Neuronal stem cell (in vitro differentiated cells): ENCODE data around the gene AP3B2.

Experiments used
- DNase-seq: peaks from one replicate; pipeline ENCODE4 v3.0.0-alpha.2; 2013; ENCODE audit warnings: low spot score
- H2AFZ ChIP-seq: one replicate; pipeline ENCODE4 v1.6.1; 2013; ENCODE audit warnings: mild to moderate bottlenecking, low read length, inconsistent platforms
- H2AK5ac ChIP-seq: 2 replicates; pipeline ENCODE4 v1.6.1; 2013; ENCODE audit warnings: low read depth, mild to moderate bottlenecking, inconsistent platforms, low read length, moderate library complexity, mixed read lengths
- H2BK120ac ChIP-seq: 2 replicates; pipeline ENCODE4 v1.6.1; 2013; ENCODE audit warnings: low read depth, mild to moderate bottlenecking, inconsistent platforms, low read length, moderate library complexity, mixed read lengths
- H2BK12ac ChIP-seq: one replicate; pipeline ENCODE4 v1.6.1; 2013; ENCODE audit warnings: low read length, inconsistent platforms
- H2BK15ac ChIP-seq: 2 replicates; pipeline ENCODE4 v1.6.1; 2013; ENCODE audit warnings: mild to moderate bottlenecking, low read length, inconsistent platforms, mixed read lengths
- H2BK5ac ChIP-seq: one replicate; pipeline ENCODE4 v1.6.1; 2013; ENCODE audit warnings: inconsistent platforms, mild to moderate bottlenecking, low read length, moderate library complexity
- H3K14ac ChIP-seq: one replicate; pipeline ENCODE4 v1.6.1; 2013; ENCODE audit warnings: low read length, inconsistent platforms
- H3K18ac ChIP-seq: 2 replicates; pipeline ENCODE4 v1.6.1; 2013; ENCODE audit warnings: low read length, inconsistent platforms
- H3K23ac ChIP-seq: 2 replicates; pipeline ENCODE4 v1.6.1; 2013; ENCODE audit warnings: low read depth, mild to moderate bottlenecking, mixed read lengths, low read length, inconsistent platforms; ENCODE audit not compliant: poor library complexity
- H3K27ac ChIP-seq: replicated peaks from 3 replicates; pipeline ENCODE4 v1.5.1; 2013; ENCODE audit warnings: low read length, inconsistent platforms
- H3K27me3 ChIP-seq, 3 experiments: 2 replicates each; pipeline ENCODE4 v1.6.1; 2013; ENCODE audit warnings: low read length in 3 of 3, mild to moderate bottlenecking in 2 of 3, inconsistent platforms in 1 of 3, low read depth in 1 of 3, mixed read lengths in 1 of 3, moderate library complexity in 1 of 3; ENCODE audit not compliant: control insufficient read depth in 3 of 3, insufficient read depth in 3 of 3
- H3K36me3 ChIP-seq, 2 donors: replicated peaks in 1 of 2; 2 replicates each; pipeline ENCODE4 v1.6.1; 2013; ENCODE audit warnings: low read length in 2 of 2; ENCODE audit not compliant: control insufficient read depth in 2 of 2, insufficient read depth in 2 of 2
- H3K4ac ChIP-seq: 2 replicates; pipeline ENCODE4 v1.6.1; 2013; ENCODE audit warnings: inconsistent platforms, mild to moderate bottlenecking, low read length, moderate library complexity
- H3K4me1 ChIP-seq, 2 donors: 1 replicate in 1 of 2; 2 replicates in 1 of 2; pipeline ENCODE4 v1.6.1; 2013; ENCODE audit warnings: low read length in 2 of 2, low read depth in 1 of 2; ENCODE audit not compliant: control insufficient read depth in 2 of 2, insufficient read depth in 1 of 2
- H3K4me2 ChIP-seq: one replicate; pipeline ENCODE4 v1.6.1; 2013; ENCODE audit warnings: mild to moderate bottlenecking, low read length, inconsistent platforms; ENCODE audit not compliant: insufficient read depth, poor library complexity, severe bottlenecking
- H3K4me3 ChIP-seq, 2 donors: 2 replicates each; pipeline ENCODE4 v1.5.1; 2013; ENCODE audit warnings: low read length in 2 of 2, mild to moderate bottlenecking in 2 of 2, inconsistent platforms in 1 of 2, moderate library complexity in 1 of 2
- H3K79me1 ChIP-seq: one replicate; pipeline ENCODE4 v1.6.1; 2013; ENCODE audit warnings: low read depth, mild to moderate bottlenecking, inconsistent platforms, low read length, moderate library complexity
- H3K9ac ChIP-seq: one replicate; pipeline ENCODE4 v1.6.1; 2013; ENCODE audit warnings: mild to moderate bottlenecking, low read depth, low read length, inconsistent platforms; ENCODE audit not compliant: poor library complexity
- H3K9me3 ChIP-seq, 2 donors: replicated peaks in 1 of 2; 2 replicates each; pipeline versions ENCODE3 to v1.6.1; 2013; ENCODE audit warnings: low read length in 2 of 2, mild to moderate bottlenecking in 2 of 2, inconsistent platforms in 1 of 2, low read depth in 1 of 2, mixed read lengths in 1 of 2, moderate library complexity in 1 of 2; ENCODE audit not compliant: control insufficient read depth in 2 of 2, insufficient read depth in 1 of 2
- H4K8ac ChIP-seq: one replicate; pipeline ENCODE4 v1.6.1; 2013; ENCODE audit warnings: low read depth, mild to moderate bottlenecking, inconsistent platforms, low read length, moderate library complexity
- H4K91ac ChIP-seq: one replicate; pipeline ENCODE4 v1.6.1; 2013; ENCODE audit warnings: low read length, low read depth, mild to moderate bottlenecking, inconsistent platforms; ENCODE audit not compliant: poor library complexity
- WGBS, 2 donors: extraction: QIAGEN DNeasy Blood & Tissue Kit; methylation state at CpG; one replicate each; pipeline ENCODE4 v1.1.7; 2013; ENCODE audit warnings: missing lambda C conversion rate in 2 of 2, mixed read lengths in 1 of 2; ENCODE audit not compliant: insufficient read length in 2 of 2, insufficient replicate concordance in 1 of 2; ENCODE audit errors: extremely low coverage in 2 of 2; 5-methylcytosine and 5-hydroxymethylcytosine counted together

AP3B2 gene

GRCh38 chr15:82651708-82652107 lies 58.0 kb downstream of the AP3B2 start:
- Histone ChIP-seq H2AFZ (no peak overlapping the region), H2BK120ac (no peak overlapping the region), H3K36me3 (no peaks in the 10 kb centered on the region), H3K79me1 (no peaks in the 10 kb centered on the region), H4K91ac (no peak overlapping the region), H4K8ac (no peak overlapping the region), H2AK5ac (no peak overlapping the region), H2BK12ac (no peak overlapping the region), H3K23ac (no peak overlapping the region), H3K27ac (no peak overlapping the region), H3K14ac (no peak overlapping the region), H3K4me2 (no peak overlapping the region), H3K4me3 (no peak overlapping the region), H3K27me3 (peaks cover 18 to 52% (median 41%) of the 10 kb centered on the region in 3 experiments), H3K4me1 (peaks cover 2 to 5% of the 10 kb centered on the region in 2 donors), H3K9ac (no peak overlapping the region), H2BK5ac (no peak overlapping the region), H3K9me3 (peaks cover 0 to 5% of the 10 kb centered on the region in 2 donors), H3K4ac (no peak overlapping the region), H2BK15ac (no peak overlapping the region), H3K18ac (no peak overlapping the region)
- no peak for DNase-seq
- WGBS, 2 donors: no CpG with 5 or more reads among the region's 2 CpGs

- H2BK12ac ChIP-seq: no peak overlapping the region
- H3K4me2 ChIP-seq: no peak overlapping the region
- no peak overlapping the region for H3K4me3 ChIP-seq
- no peak overlapping the region for H2AK5ac ChIP-seq
- no peak for DNase-seq
- no peak overlapping the region for H2BK120ac ChIP-seq
- H3K4ac ChIP-seq: no peak overlapping the region
- no peak overlapping the region for H3K27ac ChIP-seq
- H3K9me3 ChIP-seq: peaks cover 0 to 8% of the 10 kb centered on the region in 2 donors
- H3K18ac ChIP-seq: no peak overlapping the region
- H3K79me1 ChIP-seq: no peaks in the 10 kb centered on the region
- H4K91ac ChIP-seq: no peak overlapping the region
- peaks cover 4 to 5% of the 10 kb centered on the region in 2 donors for H3K4me1 ChIP-seq
- no peaks in the 10 kb centered on the region for H3K36me3 ChIP-seq
- no peak overlapping the region for H2BK15ac ChIP-seq
- no peak overlapping the region for H3K14ac ChIP-seq
- peaks cover 28 to 64% (median 56%) of the 10 kb centered on the region in 3 experiments for H3K27me3 ChIP-seq
- no peak overlapping the region for H3K9ac ChIP-seq
- no peak overlapping the region for H2AFZ ChIP-seq
- no peak overlapping the region for H4K8ac ChIP-seq
- H2BK5ac ChIP-seq: no peak overlapping the region
- no peak overlapping the region for H3K23ac ChIP-seq
Measured at GRCh38 chr15:82650046-82650670, 59.5 kb downstream of the AP3B2 start.

GRCh38 chr15:82649226-82649999 lies 60.3 kb downstream of the AP3B2 start:
- H3K4me2 ChIP-seq: no peak overlapping the region
- H3K27me3 ChIP-seq: peaks cover 28 to 69% (median 60%) of the 10 kb centered on the region in 3 experiments
- peak overlapping the region; percentile 65 for H3K23ac ChIP-seq
- H3K36me3 ChIP-seq: no peaks in the 10 kb centered on the region
- peak overlapping the region; percentile 53 for H2BK5ac ChIP-seq
- DNase-seq: no peak
- H3K9ac ChIP-seq: no peak overlapping the region
- peak overlapping the region in 1 of 2 donors; percentile 31 for H3K4me3 ChIP-seq
- H3K27ac ChIP-seq: no peak overlapping the region
- no CpG with 5 or more reads among the region's 11 CpGs for WGBS, 2 donors
- H2BK120ac ChIP-seq: no peak overlapping the region
- no peak overlapping the region for H3K4ac ChIP-seq
- H4K91ac ChIP-seq: no peak overlapping the region
- peaks cover 0 to 8% of the 10 kb centered on the region in 2 donors for H3K9me3 ChIP-seq
- H2AK5ac ChIP-seq: no peak overlapping the region
- no peaks in the 10 kb centered on the region for H3K79me1 ChIP-seq
- no peak overlapping the region for H2BK12ac ChIP-seq
- H3K4me1 ChIP-seq: peaks cover 4 to 5% of the 10 kb centered on the region in 2 donors
- no peak overlapping the region for H4K8ac ChIP-seq
- H2BK15ac ChIP-seq: peak overlapping the region; percentile 11
- H2AFZ ChIP-seq: no peak overlapping the region
- H3K14ac ChIP-seq: no peak overlapping the region
- H3K18ac ChIP-seq: no peak overlapping the region
